H1 (cell line): ENCODE measurements around the gene TOM1L2. TPM values are rescaled to one million over a fixed set of nuclear protein-coding genes. Genes with fewer than 3 reads are reported as not detected.

Experiments
- CTCF ChIA-PET: fragments of 300-600 bp; sonication (Branson Sonifier 250); formaldehyde crosslinking; loops from one replicate; lab custom pipeline; 2021; ENCODE audit not compliant: partially characterized antibody; lab: Charles Lee
- POLR2A ChIA-PET: fragments of 300-600 bp; sonication (Branson Sonifier 250); formaldehyde crosslinking; loops from one replicate; lab custom pipeline; 2021; ENCODE audit warnings: inconsistent platforms; ENCODE audit not compliant: partially characterized antibody; lab: Charles Lee
- DNase-seq, 2 experiments: peaks; one replicate each; pipeline versions ENCODE4 v3.0.0 to v3.0.0-alpha.2; 2010 to 2022; ENCODE audit warnings: low spot score in 2 of 2, low read depth in 1 of 2, mixed read lengths in 1 of 2
- FAIRE-seq: peaks from 2 replicates; lab custom pipeline; 2011; peaks lifted over from hg19 to GRCh38; lab: Jason Lieb, UNC
- H2AFZ ChIP-seq: 2 replicates; pipeline ENCODE4 v1.8.1; 2012; ENCODE audit warnings: low read length, inconsistent platforms
- H2AK5ac ChIP-seq: 2 replicates; pipeline ENCODE4 v1.6.1; 2013; ENCODE audit warnings: low read depth, low read length
- H2BK120ac ChIP-seq: replicated peaks from 2 replicates; pipeline ENCODE3; 2013; ENCODE audit warnings: low read depth, low read length, inconsistent platforms
- H2BK12ac ChIP-seq: 2 replicates; pipeline ENCODE4 v1.6.1; 2013; ENCODE audit warnings: low read depth, low read length
- H2BK15ac ChIP-seq: 2 replicates; pipeline ENCODE4 v1.6.1; 2013; ENCODE audit warnings: low read length
- H2BK20ac ChIP-seq: 2 replicates; pipeline ENCODE4 v1.6.1; 2013; ENCODE audit warnings: low read length
- H2BK5ac ChIP-seq: 2 replicates; pipeline ENCODE4 v1.6.1; 2013; ENCODE audit warnings: low read depth, low read length
- H3K14ac ChIP-seq: 2 replicates; pipeline ENCODE4 v1.6.1; 2013; ENCODE audit warnings: inconsistent platforms; ENCODE audit not compliant: insufficient read length
- H3K18ac ChIP-seq: 2 replicates; pipeline ENCODE4 v1.6.1; 2013; ENCODE audit warnings: low read length; ENCODE audit errors: extremely low read depth
- H3K23ac ChIP-seq: 2 replicates; pipeline ENCODE4 v1.6.1; 2013; ENCODE audit warnings: inconsistent platforms; ENCODE audit not compliant: insufficient read length
- H3K23me2 ChIP-seq: 2 replicates; pipeline ENCODE4 v1.6.1; 2013; ENCODE audit warnings: low read depth, low read length
- H3K27ac ChIP-seq: 2 replicates; pipeline ENCODE4 v1.6.1; 2011; ENCODE audit warnings: low read depth, low read length, inconsistent platforms
- H3K27me3 ChIP-seq, 4 experiments: replicated peaks in 1 of 4; 1 replicate in 1 of 4; 2 replicates in 3 of 4; pipeline versions ENCODE4 v1.6.1 to v1.8.1; 2011 to 2013; ENCODE audit warnings: low read length in 3 of 4, mild to moderate bottlenecking in 3 of 4, inconsistent platforms in 2 of 4, mixed read lengths in 2 of 4, moderate library complexity in 1 of 4; ENCODE audit not compliant: control insufficient read depth in 3 of 4, insufficient read depth in 3 of 4; ENCODE audit errors: extremely low read depth in 1 of 4
- H3K36me3 ChIP-seq, 4 experiments: 2 replicates each; pipeline versions ENCODE4 v1.6.1 to v1.8.1; 2011 to 2013; ENCODE audit warnings: mild to moderate bottlenecking in 4 of 4, low read length in 3 of 4, moderate library complexity in 2 of 4, control low read depth in 1 of 4, inconsistent platforms in 1 of 4; ENCODE audit not compliant: insufficient read depth in 4 of 4, control insufficient read depth in 2 of 4
- H3K4ac ChIP-seq: replicated peaks from 2 replicates; pipeline ENCODE3; 2013; ENCODE audit warnings: low read length, low read depth, mixed read lengths, inconsistent platforms; ENCODE audit not compliant: insufficient read length
- H3K4me1 ChIP-seq, 4 experiments: replicated peaks in 1 of 4; 1 replicate in 1 of 4; 2 replicates in 3 of 4; pipeline versions ENCODE4 v1.6.1 to v1.8.1; 2011 to 2013; ENCODE audit warnings: low read length in 3 of 4, inconsistent platforms in 2 of 4, mixed read lengths in 1 of 4; ENCODE audit not compliant: insufficient read depth in 4 of 4, control insufficient read depth in 3 of 4
- H3K4me2 ChIP-seq, 2 experiments: 2 replicates each; pipeline versions ENCODE4 v1.6.1 to v1.8.1; 2011 to 2013; ENCODE audit warnings: low read depth in 2 of 2, low read length in 2 of 2, control low read depth in 1 of 2, inconsistent platforms in 1 of 2, mild to moderate bottlenecking in 1 of 2; ENCODE audit not compliant: insufficient read depth in 1 of 2
- H3K4me3 ChIP-seq, 4 experiments: fragments of 200-600, 300-600 bp in 1 of 4; sonication (generic), shearing (Covaris generic), sonication (Bioruptor Twin) in 1 of 4; 2 replicates each; pipeline versions ENCODE4 v1.5.1 to v1.8.1; 2011 to 2016; ENCODE audit warnings: low read length in 4 of 4, low read depth in 3 of 4, control low read depth in 2 of 4, inconsistent platforms in 2 of 4, mild to moderate bottlenecking in 2 of 4, mixed read lengths in 1 of 4, moderate library complexity in 1 of 4; ENCODE audit not compliant: insufficient read depth in 2 of 4; ENCODE audit errors: extremely low read depth in 1 of 4
- H3K56ac ChIP-seq: replicated peaks from 2 replicates; pipeline ENCODE3; 2013; ENCODE audit warnings: low read depth, mild to moderate bottlenecking, mixed read lengths, low read length, inconsistent platforms; ENCODE audit not compliant: insufficient read length
- H3K79me1 ChIP-seq: 2 replicates; pipeline ENCODE4 v1.6.1; 2013; ENCODE audit warnings: low read depth, low read length, control low read depth
- H3K79me2 ChIP-seq, 2 experiments: 2 replicates each; pipeline versions ENCODE4 v1.6.1 to v1.8.1; 2012 to 2013; ENCODE audit warnings: low read length in 2 of 2, mild to moderate bottlenecking in 2 of 2, inconsistent platforms in 1 of 2; ENCODE audit not compliant: insufficient read depth in 2 of 2, control insufficient read depth in 1 of 2
- H3K9ac ChIP-seq, 4 experiments: replicated peaks in 1 of 4; 1 replicate in 1 of 4; 2 replicates in 3 of 4; pipeline versions ENCODE4 v1.6.1 to v1.8.1; 2011 to 2013; ENCODE audit warnings: low read depth in 3 of 4, low read length in 3 of 4, control low read depth in 2 of 4, mild to moderate bottlenecking in 2 of 4, moderate library complexity in 2 of 4, inconsistent platforms in 1 of 4; ENCODE audit errors: extremely low read depth in 1 of 4
- H3K9me3 ChIP-seq, 2 experiments: 2 replicates each; pipeline versions ENCODE4 v1.6.1 to v1.8.1; 2012 to 2013; ENCODE audit warnings: mild to moderate bottlenecking in 2 of 2, moderate library complexity in 2 of 2, control low read depth in 1 of 2, inconsistent platforms in 1 of 2, low read depth in 1 of 2, low read length in 1 of 2, mixed read lengths in 1 of 2; ENCODE audit not compliant: insufficient read depth in 2 of 2
- H4K20me1 ChIP-seq, 2 experiments: replicated peaks in 1 of 2; 2 replicates each; pipeline versions ENCODE3 to v1.8.1; 2011 to 2013; ENCODE audit warnings: inconsistent platforms in 2 of 2, low read length in 2 of 2, mild to moderate bottlenecking in 1 of 2; ENCODE audit not compliant: insufficient read depth in 2 of 2, control insufficient read depth in 1 of 2
- H4K5ac ChIP-seq: 2 replicates; pipeline ENCODE4 v1.6.1; 2013; ENCODE audit warnings: low read length, low read depth, mixed read lengths, inconsistent platforms; ENCODE audit not compliant: insufficient read length
- H4K8ac ChIP-seq: 2 replicates; pipeline ENCODE4 v1.8.0; 2013; ENCODE audit warnings: mild to moderate bottlenecking, moderate library complexity, low read length, inconsistent platforms; ENCODE audit not compliant: insufficient read depth; ENCODE audit errors: extremely low read depth
- H4K91ac ChIP-seq: replicated peaks from 2 replicates; pipeline ENCODE3; 2013; ENCODE audit warnings: low read length, mixed read lengths, inconsistent platforms; ENCODE audit not compliant: insufficient read length
- ASH2L ChIP-seq: fragments of 200-600, 300-600 bp; sonication (generic); IDR thresholded peaks from one replicate; pipeline ENCODE4 v1.7.1; 2017; ENCODE audit warnings: low read length
- EZH2 ChIP-seq: fragments of 200-600 bp; sonication (generic); IDR thresholded peaks from 2 replicates; pipeline ENCODE4 v1.7.1; 2012; ENCODE audit warnings: low read depth, mild to moderate bottlenecking, moderate library complexity, low read length, inconsistent platforms; ENCODE audit not compliant: severe bottlenecking
- HDAC2 ChIP-seq, 2 experiments: fragments of 300-600 bp in 1 of 2; sonication (generic) in 1 of 2; IDR thresholded peaks; 2 replicates each; pipeline ENCODE4 v1.6.1; 2011 to 2012; ENCODE audit warnings: low read depth in 2 of 2, low read length in 2 of 2, mild to moderate bottlenecking in 2 of 2, moderate library complexity in 2 of 2, borderline replicate concordance in 1 of 2, inconsistent platforms in 1 of 2
- SAP30 ChIP-seq: fragments of 300-600 bp; sonication (generic); IDR thresholded peaks from 2 replicates; pipeline ENCODE4 v1.7.1; 2012; ENCODE audit warnings: low read length, moderate library complexity, mild to moderate bottlenecking, inconsistent platforms; ENCODE audit not compliant: insufficient read depth, insufficient replicate concordance
- SP4 ChIP-seq: IDR thresholded peaks from 2 replicates; pipeline ENCODE4 v1.6.1; 2012; ENCODE audit warnings: low read length, inconsistent platforms
- WGBS, 2 experiments: shearing (Covaris generic) in 1 of 2; methylation state at CpG; one replicate each; pipeline versions ENCODE4 v1.1.6 to v1.1.7; 2013 to 2015; ENCODE audit warnings: low lambda C conversion rate in 2 of 2, mixed read lengths in 2 of 2, inconsistent platforms in 1 of 2, low coverage in 1 of 2, missing lambda C conversion rate in 1 of 2; ENCODE audit not compliant: insufficient replicate concordance in 2 of 2, insufficient coverage in 1 of 2, insufficient read length in 1 of 2; ENCODE audit errors: extremely low coverage in 1 of 2, missing lambda C conversion rate in 1 of 2; 5-methylcytosine and 5-hydroxymethylcytosine counted together
- polyA plus RNA-seq, 7 experiments: library from polyadenylated mRNA; depleted of rRNA in 3 of 7; stranded (reverse) in 5 of 7; unstranded in 2 of 7; fragments of >200 nt in 5 of 7; fragments of 200-250 nt in 2 of 7; gene quantifications; 1 replicate in 5 of 7; 2 replicates in 1 of 7; 4 replicates in 1 of 7; pipeline versions ENCODE4 v1.2.1 to v1.2.3, GENCODE V29; 2011 to 2013; ENCODE audit warnings: missing spikeins in 2 of 7, mixed read lengths in 2 of 7
- total RNA-seq: library from RNA; stranded (reverse); fragmentation: NEBNext Ultra II Directional; extraction: Animal tissue kit (Norgen Biotek cat#: 25700); gene quantifications from 2 replicates; pipeline ENCODE4 v1.2.1, GENCODE V29; 2021

The TOM1L2 gene
- total and polyA plus RNA-seq, 2 of the 8 experiments (the other 6 are each of a cell fraction or from before 2014, with no cell fraction given), result 2.0 to 3.4 TPM

DNA sequence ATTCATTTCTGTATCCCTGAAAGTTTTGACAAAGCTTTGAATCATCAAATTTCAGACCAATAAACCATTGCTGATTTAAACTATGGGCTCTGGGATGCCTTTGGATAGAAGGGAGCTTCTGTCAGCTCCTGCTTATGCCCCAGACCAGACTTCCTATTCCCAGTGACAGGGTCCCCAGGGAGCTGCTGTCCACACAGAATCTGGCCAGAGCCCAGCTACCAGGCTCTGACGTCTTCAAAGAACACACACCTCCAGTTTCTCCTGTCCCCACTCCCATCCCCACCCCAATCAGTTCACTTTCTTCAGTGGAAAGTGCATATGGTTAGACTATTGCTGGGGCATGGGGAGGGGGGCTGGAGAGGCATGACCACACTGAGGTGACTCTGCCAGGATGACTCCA, 83.8 kb downstream of the TOM1L2 start:
- TF ChIP-seq ASH2L, result no peak
- no peak for TF ChIP-seq SAP30
- TF ChIP-seq EZH2, result no peak
- TF ChIP-seq HDAC2 (IDR thresholded peaks at IDR 0.05; ENCODE audit: borderline replicate concordance in 1 of 2, low read depth in 2 of 2, low read length in 2 of 2), result no peak
- no peak for TF ChIP-seq SP4
- Histone ChIP-seq H3K9me3 (no peaks in the 10 kb centered on the region), H2BK5ac (no peak overlapping the region), H3K36me3 (no peaks in the 10 kb centered on the region), H3K14ac (no peak overlapping the region), H2BK120ac (no peak overlapping the region), H4K8ac (no peak overlapping the region), H2AK5ac (no peak overlapping the region), H3K23ac (no peak overlapping the region), H2BK12ac (no peak overlapping the region), H3K9ac (no peak overlapping the region), H2BK20ac (no peak overlapping the region), H3K18ac (no peak overlapping the region), H3K27ac (no peak overlapping the region), H2BK15ac (peak overlapping the region; percentile 78), H3K79me1 (no peaks in the 10 kb centered on the region), H3K23me2 (no peaks in the 10 kb centered on the region), H4K5ac (no peak overlapping the region), H3K4me3 (no peak overlapping the region), H3K4me2 (no peak overlapping the region), H3K56ac (no peak overlapping the region), H3K27me3 (no peaks in the 10 kb centered on the region), H4K20me1 (no peaks in the 10 kb centered on the region), H4K91ac (no peak overlapping the region), H3K4ac (no peak overlapping the region), H3K4me1 (peaks cover 12 to 20% (median 16%) of the 10 kb centered on the region in 4 experiments), H3K79me2 (no peaks in the 10 kb centered on the region), H2AFZ (no peak overlapping the region)
- ChIA-PET POLR2A (interaction anchor here (0.6 to 2.1 kb wide), 5 partner anchors 11 to 271 kb away, joined by 3 to 9 read pairs (median 3); partner anchors contain the start of gene SREBF1), CTCF (interaction anchor here (0.7 to 22.5 kb wide), 28 partner anchors 8 to 150 kb away, joined by 3 to 404 read pairs (median 4); partner anchors contain the start of genes DRC3 and TOM1L2)
- FAIRE-seq (no peak), DNase-seq (no peak)
- 44% methylated on average over 1 of the region's 1 CpG; no CpG with 5 or more reads in 1 of the 2 experiments for WGBS, 2 experiments
